PC-3 (cell line): Measurements from ENCODE around the gene NDUFS5. TPM values are rescaled to one million over a fixed set of nuclear protein-coding genes. Genes with fewer than 3 reads are reported as not detected.

Experiments used
- ATAC-seq: fragments of 200-7000 bp; cut with Tn5 transposase; 2 replicates; pipeline ENCODE4 v1.9.1; 2020; ENCODE audit warnings: mild to moderate bottlenecking, moderate library complexity
- BruUV-seq: library from RNA; stranded (reverse); fragments of 400-500 nt; replicated peaks from 2 replicates; lab custom pipeline; 2021; lab: Mats Ljungman, UMichigan
- CTCF ChIA-PET: fragments of 300-600 bp; sonication (Branson Sonifier 250); formaldehyde crosslinking; loops from one replicate; lab custom pipeline; 2022; ENCODE audit warnings: antibody characterized with exemption; lab: Charles Lee
- POLR2A ChIA-PET: fragments of 300-600 bp; sonication (Branson Sonifier 250); formaldehyde crosslinking; loops from one replicate; lab custom pipeline; 2022; ENCODE audit warnings: antibody characterized with exemption; ENCODE audit not compliant: unreplicated experiment; lab: Charles Lee
- DNase-seq: peaks from one replicate; pipeline ENCODE4 v3.0.0-alpha.2; 2015
- H2AFZ ChIP-seq: fragments of 300-600 bp; sonication (generic); 2 replicates; pipeline ENCODE4 v1.6.0; 2016; ENCODE audit warnings: antibody characterized with exemption, low read length
- H3F3A ChIP-seq: fragments of 300-600 bp; sonication (generic); one replicate; pipeline ENCODE4 v1.6.0; 2017; ENCODE audit warnings: antibody characterized with exemption, low read length, control low read depth, mild to moderate bottlenecking; ENCODE audit not compliant: unreplicated experiment
- H3K27ac ChIP-seq: fragments of 300-600 bp; sonication (generic); 2 replicates; pipeline ENCODE4 v1.5.1; 2016; ENCODE audit warnings: mild to moderate bottlenecking, low read length
- H3K27me3 ChIP-seq: fragments of 300-600 bp; sonication (generic); 2 replicates; pipeline ENCODE4 v1.6.1; 2016; ENCODE audit warnings: low read length, mixed read lengths
- H3K36me3 ChIP-seq: fragments of 300-600 bp; sonication (generic); 2 replicates; pipeline ENCODE4 v1.6.1; 2016; ENCODE audit warnings: low read depth, mixed run types, low read length, mixed read lengths
- H3K4me1 ChIP-seq: fragments of 300-600 bp; sonication (generic); 2 replicates; pipeline ENCODE4 v1.5.1; 2016; ENCODE audit warnings: low read length; ENCODE audit not compliant: insufficient read depth
- H3K4me2 ChIP-seq: fragments of 300-600 bp; sonication (generic); 2 replicates; pipeline ENCODE4 v1.6.0; 2016; ENCODE audit warnings: low read length
- H3K4me3 ChIP-seq: fragments of 300-600 bp; sonication (generic); 2 replicates; pipeline ENCODE4 v1.5.1; 2016; ENCODE audit warnings: mild to moderate bottlenecking, low read length, mixed read lengths
- H3K79me2 ChIP-seq: fragments of 300-600 bp; sonication (generic); 2 replicates; pipeline ENCODE4 v1.6.1; 2017; ENCODE audit warnings: low read length, mixed read lengths
- H3K9ac ChIP-seq: fragments of 300-600 bp; sonication (generic); 2 replicates; pipeline ENCODE4 v1.6.0; 2016; ENCODE audit warnings: mild to moderate bottlenecking, low read length
- H3K9me2 ChIP-seq: fragments of 300-600 bp; sonication (generic); replicated peaks from 2 replicates; pipeline ENCODE4 v1.6.1; 2016; ENCODE audit warnings: mixed run types, low read length, mixed read lengths
- H3K9me3 ChIP-seq: fragments of 300-600 bp; sonication (generic); 2 replicates; pipeline ENCODE4 v1.6.1; 2016; ENCODE audit warnings: low read length, mixed read lengths
- H4K20me1 ChIP-seq: fragments of 300-600 bp; sonication (generic); 2 replicates; pipeline ENCODE4 v1.6.1; 2016; ENCODE audit warnings: low read length, mixed read lengths
- CTCF ChIP-seq: fragments of 300-600 bp; sonication (generic); conservative IDR thresholded peaks from 2 replicates; pipeline ENCODE4 v1.5.1; 2017; ENCODE audit warnings: antibody characterized with exemption, low read depth, mild to moderate bottlenecking, low read length
- EZH2 ChIP-seq: fragments of 300-600 bp; sonication (generic); IDR thresholded peaks from one replicate; pipeline ENCODE4 v1.6.1; 2017; ENCODE audit warnings: antibody characterized with exemption, mild to moderate bottlenecking, low read length; ENCODE audit not compliant: unreplicated experiment
- EZH2phosphoT487 ChIP-seq: fragments of 300-600 bp; sonication (generic); IDR thresholded peaks from 2 replicates; pipeline ENCODE4 v1.6.1; 2018; ENCODE audit warnings: mild to moderate bottlenecking, antibody characterized with exemption, low read length, borderline replicate concordance
- intact Hi-C: fragments of 100-400 bp; cut with micrococcal nuclease; formaldehyde crosslinking; loops from 2 replicates; pipeline ENCODE4 v1.9.0; 2023
- total RNA-seq: library from RNA; depleted of rRNA; stranded (reverse); fragments of >200 nt; gene quantifications from 2 replicates; pipeline ENCODE4 v1.2.3, GENCODE V29; 2014

The NDUFS5 gene
- total RNA-seq, 1 experiment from 2014 or later = 864 TPM

DNA sequence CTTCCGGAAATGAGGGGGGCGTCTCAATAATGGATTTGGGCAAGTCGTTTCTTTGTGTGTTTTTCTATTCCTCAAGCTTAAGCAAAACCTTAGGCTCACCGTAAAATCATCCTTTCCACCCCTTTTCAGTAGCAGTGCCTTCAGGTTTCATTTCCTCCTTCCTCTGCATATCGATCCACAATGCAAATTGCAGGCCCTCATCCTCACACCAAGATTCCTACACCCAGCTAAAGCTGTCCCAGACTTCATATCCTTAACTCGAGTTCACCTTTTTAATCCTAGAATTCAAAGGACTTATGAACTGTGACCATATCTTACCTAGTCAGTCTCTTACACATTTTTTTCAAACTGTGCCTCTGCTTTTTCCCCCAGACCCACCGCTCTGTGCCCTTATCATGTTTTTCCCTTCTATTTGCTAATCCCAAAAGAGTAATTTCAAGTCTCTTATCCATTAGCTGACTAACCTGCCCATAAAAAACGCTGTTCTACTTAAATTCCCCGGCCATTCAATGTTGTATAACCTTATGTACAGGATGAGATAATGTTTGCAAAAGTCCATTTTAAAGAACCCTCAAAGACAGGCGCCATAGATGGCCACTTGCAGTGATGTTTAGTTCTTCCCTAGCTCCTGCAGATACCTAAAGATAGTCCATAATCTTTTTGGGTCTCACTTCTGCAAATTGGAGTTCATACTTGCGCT, 33.6 kb upstream of the NDUFS5 start:
- Histone ChIP-seq H3K36me3 (peaks cover 21% of the 10 kb centered on the region), H3K27me3 (no peaks in the 10 kb centered on the region), H3K4me1 (peaks cover 28% of the 10 kb centered on the region), H3K27ac (no peak overlapping the region), H3K9ac (peak overlapping the region; percentile 93), H3K4me3 (peak overlapping the region; percentile 91), H3K4me2 (peak overlapping the region; percentile 92), H3K79me2 (peaks cover 65% of the 10 kb centered on the region), H3F3A (no peaks in the 10 kb centered on the region), H3K9me2 (no peaks in the 10 kb centered on the region), H4K20me1 (peaks cover 40% of the 10 kb centered on the region), H3K9me3 (no peaks in the 10 kb centered on the region), H2AFZ (no peak overlapping the region)
- ChIA-PET POLR2A (no interaction called here), CTCF (no interaction called here)
- no peak for DNase-seq
- no peak for ATAC-seq
- TF ChIP-seq EZH2 (no peak), CTCF (no peak), EZH2phosphoT487 (no peak)
- intact Hi-C loops = loop anchor here (5.0 kb wide), 1 partner anchor 35 kb away; the partner anchor contains the start of gene NDUFS5
- TSS peak; percentile 51 for BruUV-seq

DNA sequence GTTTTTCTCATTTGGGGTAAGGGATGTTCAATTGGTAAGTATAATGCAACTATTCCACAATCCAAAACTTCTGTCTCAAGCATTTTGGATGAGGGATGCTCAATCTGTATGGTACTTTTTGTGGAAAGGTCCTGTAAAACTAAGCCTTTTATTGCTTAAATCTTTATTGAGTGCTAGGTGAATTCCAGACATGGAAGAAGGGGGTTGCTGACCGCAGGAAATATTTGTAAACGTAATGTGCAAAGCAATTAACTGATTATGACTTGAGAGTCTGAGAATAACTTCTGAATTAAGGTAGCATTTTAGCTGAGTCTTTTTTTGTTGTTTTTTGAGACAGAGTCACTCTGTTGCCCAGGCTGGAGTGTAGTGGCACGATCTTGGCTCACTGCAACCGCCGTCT, 32.0 kb upstream of the NDUFS5 start:
- BruUV-seq = no TSS peak
- no peaks in the 10 kb centered on the region for H3K9me2 ChIP-seq
- peaks cover 22% of the 10 kb centered on the region for H3K4me1 ChIP-seq
- no peaks in the 10 kb centered on the region for H3K27me3 ChIP-seq
- ChIA-PET POLR2A (no interaction called here), CTCF (interaction anchor here (0.6 kb wide), 1 partner anchor 1528 kb away, joined by 3 read pairs; no protein-coding TSS in a partner anchor)
- no peaks in the 10 kb centered on the region for H3K9me3 ChIP-seq
- H2AFZ ChIP-seq = no peak overlapping the region
- H3K36me3 ChIP-seq = peaks cover 36% of the 10 kb centered on the region
- TF ChIP-seq EZH2 (no peak), EZH2phosphoT487 (no peak), CTCF (no peak)
- intact Hi-C loops = loop anchor here (5.0 kb wide), 1 partner anchor 33 kb away; the partner anchor contains the start of gene NDUFS5
- DNase-seq = no peak
- peaks cover 47% of the 10 kb centered on the region for H4K20me1 ChIP-seq
- no peaks in the 10 kb centered on the region for H3F3A ChIP-seq
- no peak overlapping the region for H3K4me3 ChIP-seq
- H3K4me2 ChIP-seq = no peak overlapping the region
- peaks cover 82% of the 10 kb centered on the region for H3K79me2 ChIP-seq
- no peak overlapping the region for H3K9ac ChIP-seq
- no peak for ATAC-seq
- H3K27ac ChIP-seq = no peak overlapping the region
